Prostate gland (tissue), 2 donors: Measurements from ENCODE around the gene MRPS27. TPM values are rescaled to one million over a fixed set of nuclear protein-coding genes. Genes with fewer than 3 reads are reported as not detected.
"Not testable (repeated sequence)": the region's sequence is repeated elsewhere in the genome, so short reads cannot be mapped to it uniquely, and the experiment has no call there.

ENCODE experiments used
- DNase-seq: peaks from one replicate; pipeline ENCODE4 v3.0.0-alpha.2; 2019; ENCODE audit warnings: low spot score
- H3K27ac ChIP-seq, 2 donors: fragments of 200-600 bp; sonication (generic); 2 replicates each; pipeline ENCODE4 v1.5.1; 2017 to 2019
- H3K27me3 ChIP-seq: fragments of 200-600 bp; sonication (generic); replicated peaks from 2 replicates; pipeline ENCODE4 v1.5.1; 2019; ENCODE audit not compliant: insufficient read depth
- H3K36me3 ChIP-seq, 2 donors: fragments of 200-600 bp; sonication (generic); 1 replicate in 1 of 2; 2 replicates in 1 of 2; pipeline versions ENCODE4 v1.5.1 to v1.8.1; 2017 to 2019
- H3K4me1 ChIP-seq: fragments of 200-600 bp; sonication (generic); replicated peaks from 2 replicates; pipeline ENCODE4 v1.5.1; 2019
- H3K4me3 ChIP-seq, 2 donors: fragments of 200-600 bp; sonication (generic); 2 replicates each; pipeline ENCODE4 v1.5.1; 2017 to 2019
- H3K9me3 ChIP-seq: fragments of 200-600 bp; sonication (generic); 2 replicates; pipeline ENCODE4 v1.5.1; 2017
- POLR2A ChIP-seq: fragments of 450-650 bp; IDR thresholded peaks from one replicate; pipeline ENCODE4 v1.6.1; 2016; ENCODE audit warnings: antibody characterized with exemption, mild to moderate bottlenecking
- POLR2AphosphoS5 ChIP-seq: sonication (generic); formaldehyde crosslinking; IDR thresholded peaks from one replicate; pipeline ENCODE4 v1.6.1; 2017; ENCODE audit warnings: antibody characterized with exemption
- WGBS: methylation state at CpG from one replicate; pipeline ENCODE4 v1.1.5; 2018; 5-methylcytosine and 5-hydroxymethylcytosine counted together
- intact Hi-C: fragments of 100-400 bp; cut with DNase I; formaldehyde crosslinking; loops from one replicate; pipeline ENCODE4 v1.14.2; 2022
- total RNA-seq, 2 donors: library from RNA; depleted of rRNA; stranded (reverse); fragments of >200 nt; gene quantifications; one replicate each; pipeline ENCODE4 v1.1.0, GENCODE V29; 2016
- TF ChIP-seq, protein P1 (sequence below), 4 experiments: fragments of 200-600 bp in 2 of 4; fragments of 450-650 bp in 2 of 4; sonication (generic) in 2 of 4; IDR thresholded peaks; 1 replicate in 3 of 4; 2 replicates in 1 of 4; pipeline ENCODE4 v1.5.1; 2016 to 2019; ENCODE audit warnings: antibody characterized with exemption in 4 of 4, mild to moderate bottlenecking in 2 of 4, moderate library complexity in 2 of 4

Gene MRPS27
- total RNA-seq, 2 donors from 2014 or later, result 43.3 to 51.1 TPM

DNA sequence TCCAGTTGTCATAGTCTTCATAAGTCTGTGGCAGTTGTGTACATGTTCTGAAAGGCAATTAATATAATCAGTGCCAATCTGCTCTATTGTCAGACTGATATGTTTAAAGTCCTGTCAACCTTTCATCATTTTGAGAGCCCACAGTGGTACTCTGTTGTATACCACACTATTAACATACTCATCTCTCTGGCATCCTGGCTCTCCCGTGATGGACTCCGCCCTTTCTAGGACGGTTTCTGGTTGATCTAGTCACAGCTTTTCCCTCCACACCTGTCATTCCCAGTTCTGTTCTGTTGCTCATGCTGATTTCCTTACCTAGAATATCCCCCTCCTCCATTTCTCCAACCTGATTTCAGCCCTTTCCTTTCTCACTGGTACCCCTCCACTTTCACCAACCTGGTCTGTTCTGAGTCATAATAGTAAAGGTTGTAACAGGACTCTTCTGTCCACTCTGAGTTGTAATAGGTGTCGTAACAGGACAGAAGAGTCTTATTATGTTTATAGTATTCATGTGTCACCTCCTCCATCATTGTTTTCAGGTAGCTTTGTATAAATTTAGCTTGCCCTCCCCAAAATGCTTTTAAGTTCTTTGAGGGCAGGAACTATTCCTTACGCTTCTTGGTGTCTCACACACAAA lies 4.3 kb upstream of the MRPS27 start:
- intact Hi-C loops, result no loop called here
- no peaks in the 10 kb centered on the region for H3K4me1 ChIP-seq
- 93% methylated on average over 5 of the region's 5 CpGs for WGBS
- H3K27ac ChIP-seq, result no peak overlapping the region
- DNase-seq, result no peak
- H3K9me3 ChIP-seq, result no peaks in the 10 kb centered on the region
- H3K4me3 ChIP-seq, result no peak overlapping the region
- no peaks in the 10 kb centered on the region for H3K27me3 ChIP-seq
- TF ChIP-seq POLR2A (no peak), POLR2AphosphoS5 (no peak)
- TF ChIP-seq, protein P1, sequence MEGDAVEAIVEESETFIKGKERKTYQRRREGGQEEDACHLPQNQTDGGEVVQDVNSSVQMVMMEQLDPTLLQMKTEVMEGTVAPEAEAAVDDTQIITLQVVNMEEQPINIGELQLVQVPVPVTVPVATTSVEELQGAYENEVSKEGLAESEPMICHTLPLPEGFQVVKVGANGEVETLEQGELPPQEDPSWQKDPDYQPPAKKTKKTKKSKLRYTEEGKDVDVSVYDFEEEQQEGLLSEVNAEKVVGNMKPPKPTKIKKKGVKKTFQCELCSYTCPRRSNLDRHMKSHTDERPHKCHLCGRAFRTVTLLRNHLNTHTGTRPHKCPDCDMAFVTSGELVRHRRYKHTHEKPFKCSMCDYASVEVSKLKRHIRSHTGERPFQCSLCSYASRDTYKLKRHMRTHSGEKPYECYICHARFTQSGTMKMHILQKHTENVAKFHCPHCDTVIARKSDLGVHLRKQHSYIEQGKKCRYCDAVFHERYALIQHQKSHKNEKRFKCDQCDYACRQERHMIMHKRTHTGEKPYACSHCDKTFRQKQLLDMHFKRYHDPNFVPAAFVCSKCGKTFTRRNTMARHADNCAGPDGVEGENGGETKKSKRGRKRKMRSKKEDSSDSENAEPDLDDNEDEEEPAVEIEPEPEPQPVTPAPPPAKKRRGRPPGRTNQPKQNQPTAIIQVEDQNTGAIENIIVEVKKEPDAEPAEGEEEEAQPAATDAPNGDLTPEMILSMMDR (IDR thresholded peaks at IDR 0.05), result no peak
- H3K36me3 ChIP-seq, result no peaks in the 10 kb centered on the region

DNA sequence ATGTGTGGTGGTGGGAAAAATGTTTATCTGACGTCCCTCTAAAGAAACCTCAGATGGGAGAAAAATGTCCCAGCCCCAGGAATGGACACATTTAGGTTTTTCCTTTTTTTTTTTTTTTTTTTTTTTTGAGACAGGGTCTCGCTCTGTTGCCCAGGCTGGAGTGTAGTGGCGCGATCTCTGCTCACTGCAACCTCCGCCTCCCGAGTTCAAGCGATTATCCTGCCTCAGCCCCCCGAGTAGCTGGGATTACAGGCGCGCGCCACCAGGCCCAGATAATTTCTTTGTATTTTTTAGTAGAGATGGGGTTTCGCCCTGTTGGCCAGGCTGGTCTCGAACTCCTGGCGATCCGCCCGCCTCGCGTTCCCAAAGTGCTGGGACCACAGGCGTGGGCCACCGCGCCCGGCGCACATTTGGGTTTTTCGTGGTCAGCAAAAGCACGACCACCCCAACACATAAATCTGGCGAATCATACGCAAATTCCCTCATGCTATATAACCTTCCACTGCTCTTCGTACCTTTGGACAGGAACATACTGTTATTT lies 535 bp downstream of the MRPS27 start:
- DNase-seq, H3K4me1 ChIP-seq, H3K9me3 ChIP-seq, H3K27me3 ChIP-seq, H3K36me3 ChIP-seq, intact Hi-C loops: not testable (repeated sequence)
- Histone ChIP-seq H3K27ac (peak overlapping the region; percentile 43 to 67), H3K4me3 (peak overlapping the region; percentile 56 to 62)
- 9% methylated on average over 28 of the region's 28 CpGs for WGBS

DNA sequence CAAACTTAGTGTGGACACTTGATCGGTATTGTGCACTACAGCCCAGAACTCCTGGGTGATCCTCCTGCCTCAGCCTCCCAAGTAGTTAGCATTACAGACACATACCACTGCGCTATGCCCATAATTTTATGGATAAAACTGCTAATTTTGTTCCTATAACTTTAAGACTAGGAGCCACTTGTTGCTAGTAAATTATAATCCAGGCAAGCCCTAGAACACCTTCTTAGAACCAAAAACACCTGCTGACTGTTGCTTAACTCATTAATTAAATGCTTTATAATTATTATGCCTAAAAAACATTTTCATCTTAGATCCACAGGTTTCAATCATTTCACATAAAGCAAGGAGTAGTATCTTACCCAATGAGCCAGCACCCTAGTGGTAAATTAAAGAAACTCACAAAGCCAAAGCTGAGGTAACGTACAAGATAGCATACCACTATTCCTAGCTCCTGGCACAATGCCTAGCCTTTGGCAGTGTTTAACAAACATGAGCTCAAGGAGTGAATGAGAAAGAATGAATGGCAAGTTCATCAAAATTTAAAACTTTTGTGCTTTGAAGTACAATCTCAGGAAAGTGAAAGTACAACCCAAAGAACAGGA lies 5.4 kb downstream of the MRPS27 start:
- 67% methylated on average over 3 of the region's 3 CpGs for WGBS
- Histone ChIP-seq H3K36me3 (no peaks in the 10 kb centered on the region), H3K9me3 (no peaks in the 10 kb centered on the region), H3K4me1 (peaks cover 4% of the 10 kb centered on the region), H3K27me3 (no peaks in the 10 kb centered on the region), H3K27ac (no peak overlapping the region), H3K4me3 (no peak overlapping the region)
- intact Hi-C loops, result no loop called here
- TF ChIP-seq, protein P1 (IDR thresholded peaks at IDR 0.05), result peak in 1 of 4 experiments; percentile 30
- TF ChIP-seq POLR2AphosphoS5, result no peak
- peak; percentile 26 for DNase-seq

DNA sequence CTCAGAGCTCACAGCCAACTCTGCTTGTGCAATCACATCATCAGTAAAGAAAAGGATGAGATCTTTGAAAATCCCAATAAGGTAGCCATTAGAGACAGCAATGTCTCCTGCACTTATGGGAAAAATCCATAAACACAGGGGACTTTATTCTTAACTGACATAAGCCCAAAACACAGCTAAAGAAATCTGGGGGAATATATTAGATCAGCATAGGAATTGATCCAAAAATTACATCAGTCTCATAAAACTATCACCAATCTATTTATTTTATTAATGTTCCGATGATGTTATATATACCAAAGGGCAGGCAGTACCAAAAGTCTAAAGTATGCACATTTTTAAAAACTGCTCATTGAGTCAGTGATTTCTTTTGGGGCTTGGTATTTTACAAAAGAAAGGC lies 6.9 kb downstream of the MRPS27 start:
- Histone ChIP-seq H3K4me1 (peaks cover 4% of the 10 kb centered on the region), H3K9me3 (no peaks in the 10 kb centered on the region), H3K27ac (no peak overlapping the region), H3K4me3 (no peak overlapping the region), H3K36me3 (no peaks in the 10 kb centered on the region), H3K27me3 (no peaks in the 10 kb centered on the region)
- DNase-seq, result no peak
- TF ChIP-seq, protein P1 (IDR thresholded peaks at IDR 0.05), result no peak
- no peak for TF ChIP-seq POLR2A
- TF ChIP-seq POLR2AphosphoS5, result no peak
- intact Hi-C loops, result no loop called here
- 55% methylated on average over 1 of the region's 1 CpG for WGBS

DNA sequence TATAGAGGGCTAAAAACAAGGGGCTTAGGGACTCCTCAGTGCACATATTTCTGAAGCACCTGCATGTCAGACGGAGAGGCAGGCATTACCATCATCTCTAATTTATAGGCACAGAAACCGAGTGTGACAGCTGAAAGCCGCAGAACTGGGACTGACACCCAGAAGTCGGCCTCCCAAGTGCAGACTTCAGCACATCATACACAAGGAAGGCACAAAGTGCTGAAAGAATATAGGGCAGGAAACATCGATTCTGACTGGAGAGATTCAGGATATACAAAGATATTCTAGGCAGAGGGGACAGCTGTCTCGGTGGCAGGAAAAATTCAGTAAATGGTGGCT lies 11.2 kb downstream of the MRPS27 start:
- DNase-seq, result no peak
- TF ChIP-seq, protein P1 (IDR thresholded peaks at IDR 0.05), result no peak
- no peak for TF ChIP-seq POLR2AphosphoS5
- no peak for TF ChIP-seq POLR2A
- no peaks in the 10 kb centered on the region for H3K9me3 ChIP-seq
- no peaks in the 10 kb centered on the region for H3K27me3 ChIP-seq
- WGBS, result 62% methylated on average over 6 of the region's 6 CpGs
- H3K36me3 ChIP-seq, result no peaks in the 10 kb centered on the region
- H3K4me1 ChIP-seq, result no peaks in the 10 kb centered on the region
- H3K27ac ChIP-seq, result peak overlapping the region in 1 of 2 donors; percentile 37
- H3K4me3 ChIP-seq, result no peak overlapping the region
- intact Hi-C loops, result loop anchor here (1.0 to 10.0 kb wide), 6 partner anchors 64 to 526 kb away; partner anchors contain the start of gene MAP1B
